Uterus (tissue), 4 donors: Measurements from ENCODE around the gene CBLN3. TPM values are rescaled to one million over a fixed set of nuclear protein-coding genes. Genes with fewer than 3 reads are reported as not detected.
A peak's percentile ranks its signal among the peaks of the same experiment; 100 is the strongest.

Experiments used
- DNase-seq, 2 donors: peaks; one replicate each; pipeline ENCODE4 v3.0.0-alpha.2; 2019 to 2020
- H3K27ac ChIP-seq, 2 donors: fragments of 200-600 bp; sonication (generic); 1 replicate in 1 of 2; 2 replicates in 1 of 2; pipeline ENCODE4 v1.5.1; 2016 to 2018
- H3K27me3 ChIP-seq, 2 donors: fragments of 200-600 bp; sonication (generic); one replicate each; pipeline ENCODE4 v1.5.1; 2018 to 2019; ENCODE audit warnings: control low read depth in 1 of 2
- H3K36me3 ChIP-seq, 2 donors: fragments of 200-600 bp; sonication (generic); one replicate each; pipeline ENCODE4 v1.5.1; 2019; ENCODE audit warnings: control low read depth in 1 of 2
- H3K4me1 ChIP-seq, 2 donors: fragments of 200-600 bp; sonication (generic); one replicate each; pipeline ENCODE4 v1.5.1; 2018 to 2019; ENCODE audit warnings: control low read depth in 1 of 2
- H3K4me3 ChIP-seq, 2 donors: fragments of 200-600 bp; sonication (generic); 1 replicate in 1 of 2; 2 replicates in 1 of 2; pipeline ENCODE4 v1.5.1; 2018 to 2019; ENCODE audit warnings: mild to moderate bottlenecking in 1 of 2
- H3K9me3 ChIP-seq, 2 donors: fragments of 200-600 bp; sonication (generic); one replicate each; pipeline ENCODE4 v1.5.1; 2019; ENCODE audit warnings: control low read depth in 1 of 2
- CTCF ChIP-seq, 4 experiments: fragments of 200-600 bp in 2 of 4; fragments of 450-650 bp in 2 of 4; sonication (generic) in 2 of 4; IDR thresholded peaks; one replicate each; pipeline ENCODE4 v1.5.1; 2016 to 2019; ENCODE audit warnings: antibody characterized with exemption in 4 of 4, mild to moderate bottlenecking in 2 of 4, moderate library complexity in 1 of 4
- POLR2A ChIP-seq, 2 donors: fragments of 450-650 bp; IDR thresholded peaks; one replicate each; pipeline ENCODE4 v1.6.1; 2016; ENCODE audit warnings: antibody characterized with exemption in 2 of 2, mild to moderate bottlenecking in 1 of 2, moderate library complexity in 1 of 2
- intact Hi-C: fragments of 100-400 bp; cut with DNase I; formaldehyde crosslinking; loops from one replicate; pipeline ENCODE4 v1.15.1; 2023; ENCODE audit warnings: low total_unique reads
- total RNA-seq, 4 donors: library from RNA; depleted of rRNA in 3 of 4; stranded (reverse); fragments of >200 nt in 3 of 4; gene quantifications; one replicate each; pipeline versions ENCODE4 v1.1.0 to v1.2.4, GENCODE V29; 2014 to 2023
- donor health status: DM: yes; HTN: yes; CAD: no.

The CBLN3 gene
- total RNA-seq, 4 donors from 2014 or later: 1.3 to 3.3 (median 3.2) TPM; not detected in 1

GRCh38 chr14:24399447-24399822 lies 30.0 kb downstream of the CBLN3 start:
- H3K4me1 ChIP-seq: peaks cover 0 to 7% of the 10 kb centered on the region in 2 donors

DNA sequence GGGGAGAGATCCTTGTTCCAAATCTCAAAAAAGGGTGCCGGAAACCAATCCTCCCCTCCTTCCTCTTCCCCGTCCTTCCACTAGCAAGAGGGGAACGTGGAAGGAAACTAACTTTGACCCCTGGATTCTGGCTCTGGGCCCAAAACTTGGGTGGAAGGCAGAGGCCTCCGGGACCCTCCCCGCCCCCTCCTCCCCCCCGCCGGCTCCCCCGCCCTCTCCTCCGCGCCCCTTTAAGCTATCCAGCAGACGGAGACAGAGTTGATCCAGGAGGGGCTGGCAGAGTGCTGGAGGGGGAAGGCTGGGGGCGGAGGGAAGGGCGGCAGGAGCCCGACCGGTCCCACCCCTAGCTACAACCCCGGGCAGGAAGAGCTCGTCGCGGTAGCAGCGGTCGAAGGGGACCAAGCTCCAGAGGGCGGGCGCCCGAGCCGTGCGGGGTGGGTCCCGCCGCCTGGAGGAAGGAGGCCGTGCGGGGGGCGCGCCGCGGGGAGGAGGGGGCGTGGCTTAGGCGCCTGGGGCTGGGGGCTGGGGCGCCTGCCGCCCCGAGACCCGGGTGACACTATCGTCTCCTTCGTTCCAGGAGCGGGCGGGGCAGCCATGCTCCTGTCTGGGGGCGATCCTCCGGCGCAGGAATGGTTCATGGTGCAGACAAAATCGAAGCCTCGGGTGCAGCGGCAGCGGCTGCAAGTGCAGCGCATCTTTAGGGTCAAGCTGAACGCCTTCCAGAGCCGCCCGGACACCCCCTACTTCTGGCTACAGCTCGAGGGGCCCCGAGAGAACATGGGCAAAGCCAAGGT lies 30.6 kb downstream of the CBLN3 start, which contains the start of gene NYNRIN:
Gene NYNRIN, plus strand, starts transcription at position 351 of the 794 bp plus-strand sequence. Its CDS starts 244 bp downstream, at position 595.
- Histone ChIP-seq H3K4me1 (peaks cover 0 to 7% of the 10 kb centered on the region in 2 donors), H3K27me3 (no peaks in the 10 kb centered on the region), H3K36me3 (no peaks in the 10 kb centered on the region), H3K4me3 (peak within 1 kb of the TSS; percentile 57 to 66), H3K27ac (peak within 1 kb of the TSS; percentile 87 to 91), H3K9me3 (no peaks in the 10 kb centered on the region)
- no peak for TF ChIP-seq CTCF (IDR thresholded peaks at IDR 0.05)
- TF ChIP-seq POLR2A (IDR thresholded peaks at IDR 0.05): peak in 1 of 2 donors; percentile 28
- DNase-seq: peak; percentile 62 to 67
- intact Hi-C loops: no loop called here

More at GRCh38 chr14:24399447-24399822, 30.0 kb downstream of the CBLN3 start:
- no peak for DNase-seq
- TF ChIP-seq CTCF (IDR thresholded peaks at IDR 0.05): no peak
- TF ChIP-seq POLR2A (IDR thresholded peaks at IDR 0.05): no peak
- Histone ChIP-seq H3K27me3 (no peaks in the 10 kb centered on the region), H3K36me3 (no peaks in the 10 kb centered on the region), H3K27ac (peak overlapping the region; percentile 87 to 91), H3K9me3 (no peaks in the 10 kb centered on the region), H3K4me3 (peak overlapping the region; percentile 57 to 66)
- intact Hi-C loops: no loop called here

DNA sequence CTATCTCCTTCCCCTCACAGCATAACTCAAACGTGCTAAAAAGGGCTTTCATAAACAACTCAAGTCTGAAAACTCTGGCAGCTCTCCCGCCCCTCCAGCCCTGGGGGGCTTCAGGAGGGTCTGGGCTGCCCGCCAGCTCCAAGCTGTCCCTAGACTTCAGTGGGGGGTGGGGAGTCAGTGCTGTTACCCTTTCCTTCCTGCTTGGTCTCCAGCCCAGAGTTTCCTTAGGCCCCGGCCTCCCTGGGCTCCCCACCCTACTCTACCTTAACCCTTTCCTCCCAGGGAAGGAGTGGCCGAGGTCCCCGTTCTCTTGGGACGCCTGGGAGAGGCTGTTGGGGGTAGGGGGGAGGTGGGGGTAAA lies 31.2 kb downstream of the CBLN3 start:
- Histone ChIP-seq H3K36me3 (no peaks in the 10 kb centered on the region), H3K9me3 (no peaks in the 10 kb centered on the region), H3K27ac (peak overlapping the region; percentile 87 to 91), H3K27me3 (no peaks in the 10 kb centered on the region), H3K4me3 (peak overlapping the region; percentile 57 to 66), H3K4me1 (peaks cover 0 to 7% of the 10 kb centered on the region in 2 donors)
- intact Hi-C loops: no loop called here
- no peak for TF ChIP-seq POLR2A (IDR thresholded peaks at IDR 0.05)
- no peak for TF ChIP-seq CTCF (IDR thresholded peaks at IDR 0.05)
- peak; percentile 37 to 45 for DNase-seq

DNA sequence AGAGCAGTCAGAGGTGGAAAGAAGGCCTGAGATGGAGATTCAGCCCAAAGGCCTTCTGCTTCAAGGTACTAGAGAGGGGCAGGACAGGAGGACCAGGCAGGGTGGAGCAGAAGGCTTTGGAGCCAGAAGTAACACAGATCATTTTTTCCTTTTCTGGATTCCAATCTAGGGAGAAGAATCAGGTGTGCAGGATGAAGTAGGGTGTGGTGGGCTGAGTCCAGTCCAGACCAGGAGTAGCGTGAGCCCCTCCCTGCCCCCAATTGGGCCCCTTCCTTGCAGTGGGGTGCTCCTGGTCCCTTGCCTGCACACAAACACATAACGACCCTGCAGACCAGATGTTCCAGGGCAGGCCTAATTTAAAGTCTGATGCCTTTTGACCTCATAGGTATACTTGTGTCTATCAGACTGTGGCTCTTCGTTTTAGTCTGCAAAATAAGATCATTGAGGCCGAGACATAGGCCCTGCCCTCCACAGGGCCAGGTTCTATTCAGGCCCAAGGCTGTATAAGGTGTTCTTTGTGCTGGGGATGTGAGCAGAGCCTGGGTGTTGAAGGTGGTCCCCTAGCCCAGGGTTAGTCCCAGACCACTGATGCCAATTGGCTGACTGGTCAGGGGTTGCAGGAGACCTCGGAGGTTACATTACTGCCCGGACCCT lies 31.7 kb downstream of the CBLN3 start:
- no peaks in the 10 kb centered on the region for H3K36me3 ChIP-seq
- no peaks in the 10 kb centered on the region for H3K9me3 ChIP-seq
- peaks cover 0 to 7% of the 10 kb centered on the region in 2 donors for H3K4me1 ChIP-seq
- intact Hi-C loops: no loop called here
- H3K27ac ChIP-seq: peak overlapping the region; percentile 87 to 91
- no peaks in the 10 kb centered on the region for H3K27me3 ChIP-seq
- peak overlapping the region in 1 of 2 donors; percentile 66 for H3K4me3 ChIP-seq
- no peak for DNase-seq
- TF ChIP-seq POLR2A (IDR thresholded peaks at IDR 0.05): no peak
- no peak for TF ChIP-seq CTCF (IDR thresholded peaks at IDR 0.05)
